GM21526 (cell line): ENCODE measurements around the gene AGPS.
"Not testable (repeated sequence)": the region's sequence is repeated elsewhere in the genome, so short reads cannot be mapped to it uniquely, and the experiment has no call there.

Experiments
- ATAC-seq: cut with Tn5 transposase; IDR thresholded peaks from one replicate; pipeline ENCODE4 v1.9.1; 2021; ENCODE audit warnings: moderate library complexity; ENCODE audit not compliant: unreplicated experiment, low FRiP score

Gene AGPS

GRCh38 chr2:177392373-177393202 is at the start of gene AGPS:
TSS of gene AGPS (plus strand) at chr2:177392773. CDS start at chr2:177392790, 17 bp downstream.
- ATAC-seq: peak; percentile 88

- no peak for ATAC-seq
These were observed 48.8 kb upstream of the AGPS start for GRCh38 chr2:177343773-177344172.

- ATAC-seq: no peak
These were observed 48.3 kb upstream of the AGPS start for GRCh38 chr2:177344316-177344715.

- no peak for ATAC-seq
These were observed 46.4 kb upstream of the AGPS start for GRCh38 chr2:177346192-177346591.

GRCh38 chr2:177347570-177347969 is 45.0 kb upstream of the AGPS start:
- ATAC-seq: no peak

- no peak for ATAC-seq
These were observed 44.4 kb upstream of the AGPS start for GRCh38 chr2:177348118-177348654.

- no peak for ATAC-seq
These were observed 43.6 kb upstream of the AGPS start for GRCh38 chr2:177348733-177349693.

- not testable (repeated sequence) for ATAC-seq
These were observed 41.9 kb upstream of the AGPS start for GRCh38 chr2:177350624-177351023.

- not testable (repeated sequence) for ATAC-seq
These were observed 41.5 kb upstream of the AGPS start for GRCh38 chr2:177351121-177351520.

GRCh38 chr2:177352441-177353186 is 40.0 kb upstream of the AGPS start:
- ATAC-seq: no peak

- ATAC-seq: no peak
These were observed 39.4 kb upstream of the AGPS start for GRCh38 chr2:177353187-177353478.

GRCh38 chr2:177354541-177354940 is 38.0 kb upstream of the AGPS start:
- not testable (repeated sequence) for ATAC-seq

- no peak for ATAC-seq
These were observed 36.7 kb upstream of the AGPS start for GRCh38 chr2:177355874-177356273.

GRCh38 chr2:177359836-177360595 is 32.6 kb upstream of the AGPS start:
- ATAC-seq: no peak

GRCh38 chr2:177362499-177362898 is 30.1 kb upstream of the AGPS start:
- ATAC-seq: no peak

- no peak for ATAC-seq
These were observed 29.2 kb upstream of the AGPS start for GRCh38 chr2:177363332-177363731.

GRCh38 chr2:177365764-177366163 is 26.8 kb upstream of the AGPS start:
- not testable (repeated sequence) for ATAC-seq

GRCh38 chr2:177368023-177368422 is 24.6 kb upstream of the AGPS start:
- ATAC-seq: not testable (repeated sequence)

- ATAC-seq: no peak
These were observed 13.2 kb upstream of the AGPS start for GRCh38 chr2:177379354-177379753.

- no peak for ATAC-seq
These were observed 12.4 kb upstream of the AGPS start for GRCh38 chr2:177380181-177380580.
